Vagina (tissue), 2 donors: Measurements from ENCODE around the gene OPN1LW. TPM values are rescaled to one million over a fixed set of nuclear protein-coding genes. Genes with fewer than 3 reads are reported as not detected.

Experiments
- DNase-seq, 2 donors: peaks; one replicate each; pipeline ENCODE4 v3.0.0-alpha.2; 2017; ENCODE audit errors: extremely low spot score in 2 of 2
- H3K27ac ChIP-seq: fragments of 200-600 bp; sonication (generic); one replicate; pipeline ENCODE4 v1.5.1; 2019
- H3K27me3 ChIP-seq: fragments of 200-600 bp; sonication (generic); one replicate; pipeline ENCODE4 v1.5.1; 2019
- H3K36me3 ChIP-seq, 2 donors: fragments of 200-600 bp; sonication (generic); one replicate each; pipeline ENCODE4 v1.5.1; 2017 to 2019
- H3K4me1 ChIP-seq: fragments of 200-600 bp; sonication (generic); one replicate; pipeline ENCODE4 v1.5.1; 2019
- H3K4me3 ChIP-seq, 2 donors: fragments of 200-600 bp; sonication (generic); 1 replicate in 1 of 2; 2 replicates in 1 of 2; pipeline ENCODE4 v1.5.1; 2016 to 2019
- H3K9me3 ChIP-seq: fragments of 200-600 bp; sonication (generic); one replicate; pipeline ENCODE4 v1.5.1; 2019
- CTCF ChIP-seq, 3 experiments: fragments of 450-650 bp in 2 of 3; fragments of 200-600 bp in 1 of 3; sonication (generic) in 1 of 3; IDR thresholded peaks; one replicate each; pipeline ENCODE4 v1.5.1; 2017 to 2019; ENCODE audit warnings: antibody characterized with exemption in 3 of 3, mild to moderate bottlenecking in 2 of 3, moderate library complexity in 2 of 3
- POLR2A ChIP-seq, 2 donors: fragments of 450-650 bp; IDR thresholded peaks; one replicate each; pipeline ENCODE4 v1.6.1; 2017; ENCODE audit warnings: antibody characterized with exemption in 2 of 2, mild to moderate bottlenecking in 2 of 2, moderate library complexity in 2 of 2
- POLR2AphosphoS5 ChIP-seq, 2 donors: sonication (generic); formaldehyde crosslinking; IDR thresholded peaks; one replicate each; pipeline ENCODE4 v1.9.0; 2017; ENCODE audit warnings: antibody characterized with exemption in 2 of 2, mild to moderate bottlenecking in 2 of 2, low read depth in 1 of 2; ENCODE audit not compliant: insufficient read depth in 1 of 2
- intact Hi-C: fragments of 100-400 bp; cut with DNase I; formaldehyde crosslinking; loops from one replicate; pipeline ENCODE4 v1.15.1; 2023
- total RNA-seq: library from RNA; depleted of rRNA; stranded (reverse); fragments of >200 nt; gene quantifications from one replicate; pipeline ENCODE4 v1.2.3, GENCODE V29; 2016

OPN1LW gene
- total RNA-seq, 1 donor from 2014 or later = not detected

- H3K36me3 ChIP-seq = no peaks in the 10 kb centered on the region
- H3K9me3 ChIP-seq = no peaks in the 10 kb centered on the region
- intact Hi-C loops = no loop called here
- H3K27me3 ChIP-seq = no peaks in the 10 kb centered on the region
- no peak overlapping the region for H3K4me3 ChIP-seq
- H3K27ac ChIP-seq = no peak overlapping the region
- TF ChIP-seq CTCF (IDR thresholded peaks at IDR 0.05) = no peak
- no peak for TF ChIP-seq POLR2A (IDR thresholded peaks at IDR 0.05)
- no peak for TF ChIP-seq POLR2AphosphoS5 (IDR thresholded peaks at IDR 0.05; ENCODE audit: insufficient read depth in 1 of 2, low read depth in 1 of 2)
- no peak for DNase-seq
- no peaks in the 10 kb centered on the region for H3K4me1 ChIP-seq
Measured at GRCh38 chrX:154123241-154124219, 20.5 kb upstream of the OPN1LW start.

- DNase-seq = no peak
Measured at GRCh38 chrX:154125391-154126040, 18.5 kb upstream of the OPN1LW start.

GRCh38 chrX:154126101-154126500 lies 17.9 kb upstream of the OPN1LW start:
- Histone ChIP-seq H3K4me3 (no peak overlapping the region), H3K4me1 (no peaks in the 10 kb centered on the region), H3K9me3 (no peaks in the 10 kb centered on the region), H3K27ac (no peak overlapping the region), H3K27me3 (no peaks in the 10 kb centered on the region), H3K36me3 (no peaks in the 10 kb centered on the region)
- DNase-seq = no peak
- intact Hi-C loops = no loop called here
- TF ChIP-seq POLR2A (IDR thresholded peaks at IDR 0.05) (no peak), CTCF (IDR thresholded peaks at IDR 0.05) (no peak), POLR2AphosphoS5 (IDR thresholded peaks at IDR 0.05; ENCODE audit: insufficient read depth in 1 of 2, low read depth in 1 of 2) (no peak)

More at GRCh38 chrX:154125391-154126040, 18.5 kb upstream of the OPN1LW start:
- H3K27me3 ChIP-seq = no peaks in the 10 kb centered on the region
- no peaks in the 10 kb centered on the region for H3K36me3 ChIP-seq
- TF ChIP-seq POLR2AphosphoS5 (IDR thresholded peaks at IDR 0.05; ENCODE audit: insufficient read depth in 1 of 2, low read depth in 1 of 2) (no peak), POLR2A (IDR thresholded peaks at IDR 0.05) (no peak), CTCF (IDR thresholded peaks at IDR 0.05) (no peak)
- H3K9me3 ChIP-seq = no peaks in the 10 kb centered on the region
- intact Hi-C loops = no loop called here
- H3K4me1 ChIP-seq = no peaks in the 10 kb centered on the region
- no peak overlapping the region for H3K27ac ChIP-seq
- no peak overlapping the region for H3K4me3 ChIP-seq

GRCh38 chrX:154131955-154132354 lies 12.1 kb upstream of the OPN1LW start:
- Histone ChIP-seq H3K4me3 (no peak overlapping the region), H3K4me1 (no peaks in the 10 kb centered on the region), H3K36me3 (no peaks in the 10 kb centered on the region), H3K27me3 (no peaks in the 10 kb centered on the region), H3K9me3 (no peaks in the 10 kb centered on the region), H3K27ac (no peak overlapping the region)
- TF ChIP-seq POLR2A (IDR thresholded peaks at IDR 0.05) = no peak
- no peak for TF ChIP-seq POLR2AphosphoS5 (IDR thresholded peaks at IDR 0.05; ENCODE audit: insufficient read depth in 1 of 2, low read depth in 1 of 2)
- no peak for TF ChIP-seq CTCF (IDR thresholded peaks at IDR 0.05)
- DNase-seq = no peak
- intact Hi-C loops = no loop called here
